B cell (primary cell): ENCODE measurements around the gene MGAT4B. TPM values are rescaled to one million over a fixed set of nuclear protein-coding genes. Genes with fewer than 3 reads are reported as not detected.

Source experiments
- ATAC-seq: fragments of 200-7000 bp; cut with Tn5 transposase; one replicate; pipeline ENCODE4 v1.10.0; 2021; ENCODE audit warnings: low read depth, mild to moderate bottlenecking, moderate number of reproducible peaks, moderate library complexity
- CTCF ChIA-PET: fragments of 350-600 bp; sonication (Branson Sonifier 250); formaldehyde crosslinking; loops from one replicate; lab custom pipeline; 2021; ENCODE audit warnings: antibody characterized with exemption, inconsistent platforms; lab: Charles Lee
- POLR2A ChIA-PET: fragments of 350-600 bp; sonication (Branson Sonifier 250); formaldehyde crosslinking; loops from one replicate; lab custom pipeline; 2021; ENCODE audit warnings: antibody characterized with exemption; lab: Charles Lee
- DNase-seq: peaks from one replicate; pipeline ENCODE4 v3.0.0; 2013
- H2AFZ ChIP-seq: 2 replicates; pipeline ENCODE4 v1.6.1; 2012; ENCODE audit warnings: mild to moderate bottlenecking, low read depth, low read length; ENCODE audit not compliant: insufficient read depth, poor library complexity, severe bottlenecking
- H3K27ac ChIP-seq, 2 donors: 1 replicate in 1 of 2; 2 replicates in 1 of 2; pipeline ENCODE4 v1.5.1; 2012 to 2013; ENCODE audit warnings: low read length in 2 of 2, mild to moderate bottlenecking in 2 of 2, moderate library complexity in 1 of 2
- H3K27me3 ChIP-seq, 4 experiments: fragments of 200-600 bp in 1 of 4; sonication (generic) in 1 of 4; replicated peaks in 1 of 4; 1 replicate in 2 of 4; 2 replicates in 2 of 4; pipeline versions ENCODE4 v1.6.1 to v1.7.0; 2013 to 2016; ENCODE audit warnings: low read length in 3 of 4, mild to moderate bottlenecking in 2 of 4, mixed read lengths in 1 of 4, moderate library complexity in 1 of 4; ENCODE audit not compliant: insufficient read depth in 4 of 4, control insufficient read depth in 3 of 4; ENCODE audit errors: control extremely low read depth in 1 of 4
- H3K36me3 ChIP-seq, 2 experiments: replicated peaks in 1 of 2; 1 replicate in 1 of 2; 2 replicates in 1 of 2; pipeline versions ENCODE4 v1.6.1 to v1.7.1; 2013; ENCODE audit warnings: low read length in 1 of 2; ENCODE audit not compliant: insufficient read depth in 2 of 2, control insufficient read depth in 1 of 2; ENCODE audit errors: control extremely low read depth in 1 of 2, extremely low read depth in 1 of 2
- H3K4me1 ChIP-seq, 2 donors: fragments of 200-600 bp in 1 of 2; sonication (generic) in 1 of 2; 1 replicate in 1 of 2; 2 replicates in 1 of 2; pipeline versions ENCODE4 v1.5.1 to v1.6.1; 2013 to 2017; ENCODE audit warnings: low read length in 2 of 2; ENCODE audit not compliant: control insufficient read depth in 2 of 2, insufficient read depth in 2 of 2
- H3K4me2 ChIP-seq: replicated peaks from 2 replicates; pipeline ENCODE3; 2012; ENCODE audit warnings: mild to moderate bottlenecking, low read depth, low read length; ENCODE audit not compliant: poor library complexity, severe bottlenecking
- H3K4me3 ChIP-seq, 5 experiments: fragments of 200-600 bp in 1 of 5; sonication (generic) in 1 of 5; 1 replicate in 3 of 5; 2 replicates in 2 of 5; pipeline versions ENCODE4 v1.5.1 to v1.7.0; 2011 to 2016; ENCODE audit warnings: low read length in 4 of 5, mild to moderate bottlenecking in 4 of 5, low read depth in 2 of 5, control low read depth in 1 of 5, moderate library complexity in 1 of 5; ENCODE audit not compliant: insufficient read depth in 1 of 5; ENCODE audit errors: control extremely low read depth in 1 of 5, extremely low read depth in 1 of 5
- H3K79me2 ChIP-seq: fragments of 200-600 bp; sonication (generic); one replicate; pipeline ENCODE4 v1.6.0; 2016; ENCODE audit warnings: low read length; ENCODE audit not compliant: control insufficient read depth, insufficient read depth
- H3K9ac ChIP-seq: fragments of 200-600 bp; sonication (generic); 2 replicates; pipeline ENCODE4 v1.6.1; 2017; ENCODE audit warnings: mild to moderate bottlenecking, low read length, moderate library complexity
- H3K9me3 ChIP-seq, 3 donors: one replicate each; pipeline versions ENCODE4 v1.6.1 to v1.7.1; 2013; ENCODE audit warnings: low read length in 2 of 3; ENCODE audit not compliant: control insufficient read depth in 2 of 3, insufficient read depth in 1 of 3; ENCODE audit errors: control extremely low read depth in 1 of 3
- H4K20me1 ChIP-seq: 2 replicates; pipeline ENCODE4 v1.6.0; 2012; ENCODE audit warnings: mild to moderate bottlenecking, low read length; ENCODE audit not compliant: insufficient read depth, control insufficient read depth, poor library complexity, severe bottlenecking
- H3K27ac Mint-ChIP-seq: one replicate; pipeline ENCODE4 v1.8.0; 2021; ENCODE audit warnings: mixed read lengths
- H3K27me3 Mint-ChIP-seq: one replicate; pipeline ENCODE4 v1.8.0; 2021; ENCODE audit warnings: mixed read lengths
- H3K4me1 Mint-ChIP-seq: one replicate; pipeline ENCODE4 v1.8.0; 2021; ENCODE audit warnings: mixed read lengths
- H3K4me3 Mint-ChIP-seq: one replicate; pipeline ENCODE4 v1.8.0; 2021; ENCODE audit warnings: mixed read lengths
- H3K9me3 Mint-ChIP-seq: one replicate; pipeline ENCODE4 v1.8.0; 2022; ENCODE audit warnings: mixed read lengths; ENCODE audit not compliant: insufficient read depth
- EZH2 ChIP-seq: IDR thresholded peaks from 2 replicates; pipeline ENCODE4 v1.6.1; 2012; ENCODE audit warnings: borderline replicate concordance, low read depth, mild to moderate bottlenecking, moderate library complexity, low read length; ENCODE audit not compliant: insufficient read depth, poor library complexity, severe bottlenecking
- WGBS: methylation state at CpG from one replicate; pipeline ENCODE4 v1.1.5; 2013; ENCODE audit warnings: missing lambda C conversion rate; ENCODE audit not compliant: insufficient coverage; 5-methylcytosine and 5-hydroxymethylcytosine counted together
- intact Hi-C: fragments of 100-400 bp; cut with micrococcal nuclease; formaldehyde crosslinking; loops from one replicate; pipeline ENCODE4 v1.10.0; 2022
- polyA plus RNA-seq: library from polyadenylated mRNA; depleted of rRNA; stranded (reverse); fragments of >200 nt; gene quantifications from 2 replicates; pipeline ENCODE4 v1.2.3, GENCODE V29; 2012
- total RNA-seq, 2 donors: library from RNA; stranded (reverse); fragments of 120-200 nt in 1 of 2; gene quantifications; 1 replicate in 1 of 2; 2 replicates in 1 of 2; pipeline versions ENCODE4 v1.2.3 to v1.2.4, GENCODE V29; 2013 to 2022
- TF ChIP-seq, protein P1 (sequence below): fragments of 200-600 bp; IDR thresholded peaks from one replicate; pipeline ENCODE4 v1.8.0; 2022; ENCODE audit warnings: antibody characterized with exemption, mild to moderate bottlenecking

MGAT4B gene
- total and polyA plus RNA-seq, 2 donors (not counting 1 experiment from before 2014, with no cell fraction given), result 105 to 165 TPM

DNA sequence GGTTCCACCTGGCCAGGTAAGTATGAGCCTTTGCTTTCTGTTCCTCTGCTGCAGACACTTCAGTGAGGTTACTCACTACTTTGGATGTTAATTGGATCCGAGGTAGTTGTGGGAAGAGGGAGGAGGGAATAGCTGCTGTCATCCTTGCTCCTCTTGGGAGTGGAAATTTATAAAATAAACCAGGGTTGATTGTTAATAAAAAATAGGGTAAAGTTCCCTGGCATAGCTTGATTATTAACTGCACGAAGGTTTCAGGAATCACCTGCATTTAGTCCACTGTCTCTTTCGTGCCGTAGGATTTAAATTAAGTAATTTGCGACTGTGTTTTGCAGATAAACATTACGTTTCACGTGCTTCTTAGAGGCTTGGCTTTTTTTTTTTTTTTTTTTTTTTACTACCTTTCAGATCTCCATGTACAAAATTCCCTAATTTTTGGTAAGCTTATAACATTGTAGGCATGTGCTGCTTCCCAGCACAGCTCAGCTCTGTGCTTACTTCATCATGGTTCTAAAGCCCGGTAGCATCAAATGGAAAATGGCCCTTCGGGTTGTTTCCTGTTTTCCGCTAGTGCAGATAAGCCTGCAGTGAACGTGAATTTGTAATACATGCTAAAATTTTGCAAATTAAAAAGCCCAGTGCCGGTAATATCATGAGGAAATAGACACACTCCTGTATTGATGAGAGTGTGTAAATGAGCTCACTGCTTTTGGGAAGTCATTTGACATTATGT, 39.8 kb downstream of the MGAT4B start:
- H3K79me2 ChIP-seq, result peaks cover 77% of the 10 kb centered on the region
- POLR2A ChIA-PET, result interaction anchor here (0.7 kb wide), 1 partner anchor 92 kb away, joined by 5 read pairs; the partner anchor contains the start of gene MRNIP
- no peak overlapping the region for H3K4me3 Mint-ChIP-seq

More for the DNA sequence above, 39.8 kb downstream of the MGAT4B start:
- intact Hi-C loops, result no loop called here
- DNase-seq (no peak), ATAC-seq (no peak)
- Histone ChIP-seq H3K27ac (no peak overlapping the region), H3K9me3 (no peaks in the 10 kb centered on the region), H2AFZ (no peak overlapping the region), H3K27me3 (no peaks in the 10 kb centered on the region), H3K4me1 (peaks cover 10 to 13% of the 10 kb centered on the region in 2 donors), H3K4me2 (no peak overlapping the region), H3K9ac (no peak overlapping the region), H3K36me3 (peaks cover 3 to 65% of the 10 kb centered on the region in 2 experiments), H4K20me1 (peaks cover 61% of the 10 kb centered on the region), H3K4me3 (no peak overlapping the region)
- Mint-ChIP-seq H3K9me3 (no peaks in the 10 kb centered on the region), H3K4me1 (peaks cover 25% of the 10 kb centered on the region), H3K27ac (no peak overlapping the region), H3K27me3 (no peaks in the 10 kb centered on the region)
- CTCF ChIA-PET, result interaction anchor here (0.6 to 1.7 kb wide), 6 partner anchors 13 to 1080 kb away, joined by 3 to 8 read pairs (median 3); no protein-coding TSS in a partner anchor
- whole genome bisulfite sequencing, result 76% methylated on average over 7 of the region's 12 CpGs
- TF ChIP-seq, protein P1, sequence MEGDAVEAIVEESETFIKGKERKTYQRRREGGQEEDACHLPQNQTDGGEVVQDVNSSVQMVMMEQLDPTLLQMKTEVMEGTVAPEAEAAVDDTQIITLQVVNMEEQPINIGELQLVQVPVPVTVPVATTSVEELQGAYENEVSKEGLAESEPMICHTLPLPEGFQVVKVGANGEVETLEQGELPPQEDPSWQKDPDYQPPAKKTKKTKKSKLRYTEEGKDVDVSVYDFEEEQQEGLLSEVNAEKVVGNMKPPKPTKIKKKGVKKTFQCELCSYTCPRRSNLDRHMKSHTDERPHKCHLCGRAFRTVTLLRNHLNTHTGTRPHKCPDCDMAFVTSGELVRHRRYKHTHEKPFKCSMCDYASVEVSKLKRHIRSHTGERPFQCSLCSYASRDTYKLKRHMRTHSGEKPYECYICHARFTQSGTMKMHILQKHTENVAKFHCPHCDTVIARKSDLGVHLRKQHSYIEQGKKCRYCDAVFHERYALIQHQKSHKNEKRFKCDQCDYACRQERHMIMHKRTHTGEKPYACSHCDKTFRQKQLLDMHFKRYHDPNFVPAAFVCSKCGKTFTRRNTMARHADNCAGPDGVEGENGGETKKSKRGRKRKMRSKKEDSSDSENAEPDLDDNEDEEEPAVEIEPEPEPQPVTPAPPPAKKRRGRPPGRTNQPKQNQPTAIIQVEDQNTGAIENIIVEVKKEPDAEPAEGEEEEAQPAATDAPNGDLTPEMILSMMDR, result no peak
- TF ChIP-seq EZH2, result no peak
